HUES48 (cell line): Measurements from ENCODE around the gene RBM47.
"Not testable (repeated sequence)": the region's sequence is repeated elsewhere in the genome, so short reads cannot be mapped to it uniquely, and the experiment has no call there.

Source experiments
- H3K27ac ChIP-seq: one replicate; pipeline ENCODE4 v1.7.0; 2013; ENCODE audit warnings: low read depth, low read length, inconsistent platforms
- H3K27me3 ChIP-seq: 2 replicates; pipeline ENCODE4 v1.6.1; 2013; ENCODE audit warnings: mild to moderate bottlenecking, low read length; ENCODE audit not compliant: control insufficient read depth, insufficient read depth
- H3K36me3 ChIP-seq: 2 replicates; pipeline ENCODE4 v1.6.1; 2013; ENCODE audit warnings: low read length; ENCODE audit not compliant: control insufficient read depth, insufficient read depth
- H3K4me1 ChIP-seq: 2 replicates; pipeline ENCODE4 v1.6.1; 2013; ENCODE audit warnings: mild to moderate bottlenecking, low read length; ENCODE audit not compliant: control insufficient read depth, insufficient read depth
- H3K4me3 ChIP-seq: 2 replicates; pipeline ENCODE4 v1.5.1; 2013; ENCODE audit warnings: mild to moderate bottlenecking, low read depth, low read length
- H3K9ac ChIP-seq: 2 replicates; pipeline ENCODE4 v1.6.1; 2013; ENCODE audit warnings: mild to moderate bottlenecking, low read depth, low read length, moderate library complexity
- H3K9me3 ChIP-seq: 2 replicates; pipeline ENCODE4 v1.6.1; 2013; ENCODE audit warnings: low read length; ENCODE audit not compliant: control insufficient read depth, insufficient read depth

RBM47 gene

GRCh38 chr4:40445671-40446070, 184.0 kb downstream of the RBM47 start:
- 0 out of 2 replicates have a peak, but pooled peaks cover 6% of the 10 kb centered on the region for H3K36me3 ChIP-seq
- H3K9me3 ChIP-seq: no peaks in the 10 kb centered on the region
- H3K27ac ChIP-seq: no peak overlapping the region
- no peak overlapping the region for H3K4me3 ChIP-seq
- no peak overlapping the region for H3K9ac ChIP-seq
- no peaks in the 10 kb centered on the region for H3K27me3 ChIP-seq
- no peaks in the 10 kb centered on the region for H3K4me1 ChIP-seq

GRCh38 chr4:40441430-40441829, 188.2 kb downstream of the RBM47 start:
- H3K27ac ChIP-seq: no peak overlapping the region
- H3K9me3 ChIP-seq: no peaks in the 10 kb centered on the region
- H3K36me3 ChIP-seq: peaks cover 17% of the 10 kb centered on the region
- H3K4me1 ChIP-seq: no peaks in the 10 kb centered on the region
- no peak overlapping the region for H3K9ac ChIP-seq
- H3K27me3 ChIP-seq: no peaks in the 10 kb centered on the region
- no peak overlapping the region for H3K4me3 ChIP-seq

GRCh38 chr4:40439519-40439918, 190.1 kb downstream of the RBM47 start:
- H3K27me3 ChIP-seq: no peaks in the 10 kb centered on the region
- H3K36me3 ChIP-seq: peaks cover 27% of the 10 kb centered on the region
- no peak overlapping the region for H3K9ac ChIP-seq
- no peak overlapping the region for H3K27ac ChIP-seq
- no peak overlapping the region for H3K4me3 ChIP-seq
- peaks cover 4% of the 10 kb centered on the region; the same call in 1 of the 2 replicates for H3K4me1 ChIP-seq
- no peaks in the 10 kb centered on the region for H3K9me3 ChIP-seq

GRCh38 chr4:40438384-40439026, 191.2 kb downstream of the RBM47 start:
- no peak overlapping the region for H3K9ac ChIP-seq
- H3K9me3 ChIP-seq: no peaks in the 10 kb centered on the region
- H3K27me3 ChIP-seq: no peaks in the 10 kb centered on the region
- H3K4me3 ChIP-seq: no peak overlapping the region
- peaks cover 12% of the 10 kb centered on the region for H3K4me1 ChIP-seq
- peaks cover 27% of the 10 kb centered on the region for H3K36me3 ChIP-seq
- no peak overlapping the region for H3K27ac ChIP-seq

- H3K4me1 ChIP-seq: peaks cover 15% of the 10 kb centered on the region
- H3K9ac ChIP-seq: no peak overlapping the region
- no peaks in the 10 kb centered on the region for H3K9me3 ChIP-seq
- H3K27me3 ChIP-seq: no peaks in the 10 kb centered on the region
- no peak overlapping the region for H3K4me3 ChIP-seq
- H3K27ac ChIP-seq: no peak overlapping the region
- peaks cover 30% of the 10 kb centered on the region for H3K36me3 ChIP-seq
Measured at GRCh38 chr4:40437741-40438383, 191.8 kb downstream of the RBM47 start.

GRCh38 chr4:40435306-40435705, 194.4 kb downstream of the RBM47 start:
- H3K9ac ChIP-seq, H3K4me3 ChIP-seq, H3K9me3 ChIP-seq, H3K27me3 ChIP-seq, H3K27ac ChIP-seq: not testable (repeated sequence)
- peaks cover 49% of the 10 kb centered on the region for H3K36me3 ChIP-seq
- H3K4me1 ChIP-seq: peaks cover 15% of the 10 kb centered on the region

GRCh38 chr4:40434126-40434687, 195.5 kb downstream of the RBM47 start:
- H3K4me1 ChIP-seq: peaks cover 15% of the 10 kb centered on the region
- H3K9me3 ChIP-seq: no peaks in the 10 kb centered on the region
- no peaks in the 10 kb centered on the region for H3K27me3 ChIP-seq
- peaks cover 55% of the 10 kb centered on the region for H3K36me3 ChIP-seq
- no peak overlapping the region for H3K4me3 ChIP-seq
- H3K27ac ChIP-seq: no peak overlapping the region
- H3K9ac ChIP-seq: no peak overlapping the region

GRCh38 chr4:40432504-40432903, 197.2 kb downstream of the RBM47 start:
- Histone ChIP-seq H3K27ac (no peak overlapping the region), H3K36me3 (peaks cover 53% of the 10 kb centered on the region), H3K27me3 (no peaks in the 10 kb centered on the region), H3K9ac (no peak overlapping the region), H3K4me3 (no peak overlapping the region), H3K4me1 (peaks cover 15% of the 10 kb centered on the region), H3K9me3 (no peaks in the 10 kb centered on the region)

GRCh38 chr4:40427871-40428270, 201.8 kb downstream of the RBM47 start:
- H3K36me3 ChIP-seq: peaks cover 68% of the 10 kb centered on the region
- not testable (repeated sequence) for H3K27ac ChIP-seq, H3K4me3 ChIP-seq, H3K9ac ChIP-seq, H3K27me3 ChIP-seq, H3K4me1 ChIP-seq, H3K9me3 ChIP-seq

GRCh38 chr4:40427128-40427527, 202.5 kb downstream of the RBM47 start:
- H3K4me3 ChIP-seq: no peak overlapping the region
- no peak overlapping the region for H3K27ac ChIP-seq
- no peak overlapping the region for H3K9ac ChIP-seq
- H3K4me1 ChIP-seq: no peaks in the 10 kb centered on the region
- H3K9me3 ChIP-seq: no peaks in the 10 kb centered on the region
- no peaks in the 10 kb centered on the region for H3K27me3 ChIP-seq
- peaks cover 69% of the 10 kb centered on the region for H3K36me3 ChIP-seq

- no peaks in the 10 kb centered on the region for H3K4me1 ChIP-seq
- H3K27ac ChIP-seq: no peak overlapping the region
- peaks cover 65% of the 10 kb centered on the region for H3K36me3 ChIP-seq
- no peak overlapping the region for H3K4me3 ChIP-seq
- H3K27me3 ChIP-seq: no peaks in the 10 kb centered on the region
- no peaks in the 10 kb centered on the region for H3K9me3 ChIP-seq
- no peak overlapping the region for H3K9ac ChIP-seq
Measured at GRCh38 chr4:40425799-40426574, 203.7 kb downstream of the RBM47 start.
